ENCODE results near the gene GADD45GIP1.
"Not testable (repeated sequence)": the region's sequence is repeated elsewhere in the genome, so short reads cannot be mapped to it uniquely, and the experiment has no call there.

The GADD45GIP1 gene

DNA sequence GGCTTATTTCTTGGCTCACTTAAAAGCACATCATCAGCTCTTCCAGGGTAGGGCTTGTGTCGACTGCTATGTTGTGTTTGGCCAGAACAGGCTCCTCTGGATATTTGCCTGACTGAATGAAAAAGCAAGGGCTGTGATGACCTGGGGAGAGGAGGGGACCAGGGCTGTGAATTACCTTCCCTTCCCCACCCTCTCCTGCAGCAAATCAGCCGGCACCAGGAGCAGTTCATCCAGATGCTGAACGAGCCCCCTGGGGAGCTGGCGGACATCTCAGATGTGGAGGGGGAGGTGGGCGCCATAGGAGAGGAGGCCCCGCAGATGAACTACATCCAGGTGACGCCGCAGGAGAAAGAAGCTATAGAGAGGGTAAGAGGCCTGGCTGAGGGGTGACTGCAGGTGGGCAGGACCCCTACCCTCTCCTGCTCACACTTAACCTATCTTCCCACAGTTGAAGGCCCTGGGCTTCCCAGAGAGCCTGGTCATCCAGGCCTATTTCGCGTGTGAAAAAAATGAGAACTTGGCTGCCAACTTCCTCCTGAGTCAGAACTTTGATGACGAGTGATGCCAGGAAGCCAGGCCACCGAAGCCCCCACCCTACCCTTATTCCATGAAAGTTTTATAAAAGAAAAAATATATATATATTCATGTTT, 4.4 kb downstream of the GADD45GIP1 start:
- H3K4me3 ChIP-seq (replicated peaks in 1 of 2; ENCODE audit: low read depth in 2 of 2, low read length in 2 of 2), result no peak overlapping the region

DNA sequence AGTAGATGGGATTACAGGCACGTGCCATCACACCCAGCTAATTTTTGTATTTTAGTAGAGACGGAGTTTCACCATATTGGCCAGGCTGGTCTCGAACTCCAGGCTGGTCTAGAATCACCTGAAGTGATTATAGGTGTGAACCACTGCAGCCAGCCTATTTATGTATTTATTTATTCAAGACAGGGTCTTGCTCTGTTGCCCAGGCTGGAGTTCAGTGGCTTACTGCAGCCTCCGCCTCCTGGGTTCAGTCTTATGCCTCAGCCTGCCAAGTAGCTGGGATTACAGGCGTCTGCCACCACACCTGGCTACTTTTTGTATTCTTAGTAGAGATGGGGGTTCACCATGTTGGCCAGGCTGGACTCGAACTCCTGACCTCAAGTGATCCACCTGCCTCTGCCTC, 5.0 kb downstream of the GADD45GIP1 start:
- not testable (repeated sequence) for DNase-seq (ENCODE audit: low read depth in 2 of 2); H3K4me3 ChIP-seq (replicated peaks in 1 of 2; ENCODE audit: low read depth in 2 of 2, low read length in 2 of 2)

More for the DNA sequence above, 4.4 kb downstream of the GADD45GIP1 start:
- peak; percentile 89 to 92 for DNase-seq (ENCODE audit: low read depth in 2 of 2)
- TF ChIP-seq CTCF (IDR thresholded peaks at IDR 0.05; ENCODE audit: low read depth, low read length), result no peak

- DNase-seq (ENCODE audit: low read depth in 2 of 2), result no peak
- TF ChIP-seq CTCF (IDR thresholded peaks at IDR 0.05; ENCODE audit: low read depth, low read length), result no peak
- no peak overlapping the region for H3K4me3 ChIP-seq (replicated peaks in 1 of 2; ENCODE audit: low read depth in 2 of 2, low read length in 2 of 2)
Measured at GRCh38 chr19:12949363-12950283, 7.4 kb downstream of the GADD45GIP1 start.

GRCh38 chr19:12948612-12949362, 8.2 kb downstream of the GADD45GIP1 start:
- H3K4me3 ChIP-seq (replicated peaks in 1 of 2; ENCODE audit: low read depth in 2 of 2, low read length in 2 of 2), result no peak overlapping the region
- no peak for DNase-seq (ENCODE audit: low read depth in 2 of 2)
- no peak for TF ChIP-seq CTCF (IDR thresholded peaks at IDR 0.05; ENCODE audit: low read depth, low read length)

DNA sequence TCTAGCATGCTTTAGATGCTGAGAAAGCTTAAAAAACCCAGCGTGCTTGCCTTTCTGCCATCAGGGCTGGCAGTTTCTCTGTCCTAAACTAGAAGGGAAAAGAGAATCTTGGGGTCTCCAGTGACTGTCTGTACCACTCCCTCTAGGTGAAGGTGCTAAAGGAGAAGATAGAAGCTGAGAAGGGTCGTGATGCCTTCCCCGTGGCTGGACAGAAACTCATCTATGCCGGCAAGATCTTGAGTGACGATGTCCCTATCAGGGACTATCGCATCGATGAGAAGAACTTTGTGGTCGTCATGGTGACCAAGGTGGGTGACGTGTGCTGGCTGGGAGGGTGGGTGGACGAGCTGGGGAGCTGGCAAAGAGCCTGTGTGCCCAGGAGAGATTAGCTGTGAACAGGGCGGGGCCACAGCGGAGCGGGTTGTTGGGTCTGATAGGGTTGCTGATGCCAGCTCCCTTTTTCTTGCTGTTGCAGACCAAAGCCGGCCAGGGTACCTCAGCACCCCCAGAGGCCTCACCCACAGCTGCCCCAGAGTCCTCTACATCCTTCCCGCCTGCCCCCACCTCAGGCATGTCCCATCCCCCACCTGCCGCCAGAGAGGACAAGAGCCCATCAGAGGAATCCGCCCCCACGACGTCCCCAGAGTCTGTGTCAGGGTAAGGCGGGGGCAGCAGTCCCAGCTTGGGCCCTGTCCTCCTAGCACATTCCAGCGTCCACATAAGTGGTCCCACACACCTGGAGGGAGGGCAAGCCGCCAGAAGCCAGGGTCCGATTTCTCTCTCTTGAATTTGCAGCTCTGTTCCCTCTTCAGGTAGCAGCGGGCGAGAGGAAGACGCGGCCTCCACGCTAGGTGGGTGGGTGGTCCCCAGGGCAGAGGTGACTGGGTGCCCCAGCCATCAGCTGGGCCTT, 9.1 kb downstream of the GADD45GIP1 start:
- no peak for DNase-seq (ENCODE audit: low read depth in 2 of 2)
- H3K4me3 ChIP-seq (replicated peaks in 1 of 2; ENCODE audit: low read depth in 2 of 2, low read length in 2 of 2), result no peak overlapping the region
- TF ChIP-seq CTCF (IDR thresholded peaks at IDR 0.05; ENCODE audit: low read depth, low read length), result no peak

- peak overlapping the region; percentile 60 to 76 for H3K4me3 ChIP-seq (replicated peaks in 1 of 2; ENCODE audit: low read depth in 2 of 2, low read length in 2 of 2)
- DNase-seq (ENCODE audit: low read depth in 2 of 2), result no peak
- no peak for TF ChIP-seq CTCF (IDR thresholded peaks at IDR 0.05; ENCODE audit: low read depth, low read length)
Measured at GRCh38 chr19:12946731-12947496, 10.1 kb downstream of the GADD45GIP1 start.
